GM12878 (cell line): ENCODE results near the gene GMPPB.

ENCODE experiments used
- BACH1 ChIP-seq: fragments of 450-650 bp; IDR thresholded peaks from 2 replicates; pipeline ENCODE4 v1.6.1; 2017; ENCODE audit warnings: mild to moderate bottlenecking, borderline replicate concordance
- CTCF ChIP-seq, 3 experiments: IDR thresholded peaks in 2 of 3; conservative IDR thresholded peaks in 1 of 3; 2 replicates each; pipeline ENCODE4 v1.5.1; 2011; ENCODE audit warnings: low read depth in 3 of 3, low read length in 3 of 3, mild to moderate bottlenecking in 3 of 3, control low read depth in 2 of 3, moderate library complexity in 2 of 3, inconsistent platforms in 1 of 3, mixed read lengths in 1 of 3; ENCODE audit not compliant: control insufficient read depth in 2 of 3, insufficient read depth in 1 of 3; ENCODE audit errors: extremely low read depth in 1 of 3
- POLR2A ChIP-seq: IDR thresholded peaks from 2 replicates; pipeline ENCODE4 v1.6.1; 2011; ENCODE audit warnings: low read depth, mild to moderate bottlenecking, low read length
- RAD21 ChIP-seq: IDR thresholded peaks from 2 replicates; pipeline ENCODE4 v1.6.1; 2011; ENCODE audit warnings: mild to moderate bottlenecking, low read depth, low read length, moderate library complexity; ENCODE audit not compliant: insufficient read depth
- STAT3 ChIP-seq: IDR thresholded peaks from 2 replicates; pipeline ENCODE4 v1.6.1; 2011; ENCODE audit warnings: low read depth, low read length, improper control_type of control experiment
- TAF1 ChIP-seq: IDR thresholded peaks from 2 replicates; pipeline ENCODE4 v1.6.1; 2011; ENCODE audit warnings: mild to moderate bottlenecking, low read depth, low read length, borderline replicate concordance

GRCh38 chr3:49673715-49674496, 49.8 kb downstream of the GMPPB start, which contains the start of gene APEH:
- TF ChIP-seq POLR2A, result peak; percentile 90
- no peak; the same call in 1 of the 2 replicates for TF ChIP-seq BACH1
- TF ChIP-seq CTCF (IDR thresholded peaks at IDR 0.05 in 2 of 3, conservative IDR thresholded peaks at IDR 0.05 in 1 of 3; ENCODE audit: control insufficient read depth in 2 of 3, extremely low read depth in 1 of 3, insufficient read depth in 1 of 3, low read depth in 3 of 3, low read length in 3 of 3), result no peak
- no peak for TF ChIP-seq RAD21
- TF ChIP-seq TAF1, result 0 out of 2 replicates have a peak, but pooled peaks have one; percentile 39
- no peak for TF ChIP-seq STAT3
